GM10266 (cell line): ENCODE measurements around the gene CD82.

Experiments
- DNase-seq: peaks from one replicate; pipeline ENCODE4 v3.0.0; 2012; ENCODE audit errors: extremely low spot score
- CTCF ChIP-seq: IDR thresholded peaks from 2 replicates; pipeline ENCODE4 v1.5.1; 2012; ENCODE audit warnings: mild to moderate bottlenecking, low read depth; ENCODE audit not compliant: control insufficient read depth, insufficient read depth; ENCODE audit errors: missing control alignments

The CD82 gene

DNA sequence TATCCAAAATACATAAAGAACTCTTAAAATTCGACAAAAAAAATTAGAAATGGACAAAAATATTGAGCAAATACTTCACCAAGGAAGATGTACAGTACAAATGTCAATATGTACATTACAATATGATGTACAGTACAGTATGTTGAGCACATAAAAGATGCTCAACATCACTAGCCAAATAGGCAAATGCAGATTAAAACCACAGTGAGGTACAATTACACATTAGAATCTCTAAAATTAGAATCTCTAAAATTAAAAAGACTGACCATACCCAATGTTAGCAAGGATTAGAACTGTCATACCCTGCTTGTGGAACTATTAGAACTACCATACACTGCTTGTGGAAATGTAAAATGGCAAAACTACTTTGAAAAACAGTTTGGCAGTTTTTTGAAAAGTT lies 82.6 kb downstream of the CD82 start:
- TF ChIP-seq CTCF = no peak
- DNase-seq = no peak

DNA sequence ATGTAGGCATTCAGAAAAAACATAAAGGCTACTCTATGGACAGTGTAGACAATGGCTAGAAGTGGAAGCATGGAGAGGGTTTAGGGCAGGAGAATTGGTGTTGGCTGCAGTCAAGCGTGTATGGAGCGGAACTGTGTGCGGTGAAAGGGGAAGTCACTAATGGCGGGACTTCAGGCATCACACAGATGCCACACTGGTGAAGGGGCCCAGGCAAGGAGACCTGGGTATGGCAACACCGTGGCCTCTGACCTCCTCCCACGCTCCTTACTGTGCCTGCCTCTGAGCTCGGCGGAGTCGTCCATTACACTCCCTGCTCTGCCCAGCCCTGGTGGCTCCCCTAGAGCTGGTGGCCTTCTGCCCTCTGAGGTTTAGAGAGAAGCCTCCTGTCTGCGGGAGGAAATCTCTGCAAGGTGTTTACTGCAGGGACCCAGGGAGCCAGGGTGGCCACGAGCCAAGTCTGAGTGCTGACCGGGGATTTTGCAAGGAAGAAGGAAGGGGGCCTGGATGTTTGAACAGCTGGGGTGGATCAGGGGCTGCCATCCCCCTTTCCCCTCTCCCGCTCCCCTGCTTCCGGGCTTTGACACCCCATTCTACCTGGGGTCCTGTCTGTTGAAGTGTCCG lies 86.2 kb downstream of the CD82 start:
- no peak for TF ChIP-seq CTCF

GRCh38 chr11:44652901-44653644 lies 87.6 kb downstream of the CD82 start:
- no peak for TF ChIP-seq CTCF
- no peak for DNase-seq

More for the DNA sequence above, 86.2 kb downstream of the CD82 start:
- DNase-seq = no peak

DNA sequence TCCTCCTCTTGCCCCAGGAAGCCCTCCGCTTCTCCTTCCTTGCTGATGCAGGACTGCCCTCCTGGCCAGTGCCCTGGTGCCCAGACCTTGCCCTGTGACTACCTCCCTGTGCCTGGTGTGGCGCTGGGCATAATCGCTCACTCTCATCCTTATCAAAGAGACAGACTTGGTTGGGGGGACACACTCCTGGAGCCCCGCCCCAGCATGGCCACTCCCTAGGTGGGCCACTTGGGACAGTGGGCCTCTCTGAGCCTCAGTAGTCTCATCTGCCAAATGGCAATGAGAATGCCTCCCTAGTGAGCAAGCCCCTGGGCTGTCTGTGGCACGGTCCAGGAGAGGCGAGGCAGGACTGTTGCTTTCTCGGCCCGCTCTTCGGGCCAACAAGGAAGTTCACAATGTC lies 88.6 kb downstream of the CD82 start:
- DNase-seq = no peak
- TF ChIP-seq CTCF = no peak

DNA sequence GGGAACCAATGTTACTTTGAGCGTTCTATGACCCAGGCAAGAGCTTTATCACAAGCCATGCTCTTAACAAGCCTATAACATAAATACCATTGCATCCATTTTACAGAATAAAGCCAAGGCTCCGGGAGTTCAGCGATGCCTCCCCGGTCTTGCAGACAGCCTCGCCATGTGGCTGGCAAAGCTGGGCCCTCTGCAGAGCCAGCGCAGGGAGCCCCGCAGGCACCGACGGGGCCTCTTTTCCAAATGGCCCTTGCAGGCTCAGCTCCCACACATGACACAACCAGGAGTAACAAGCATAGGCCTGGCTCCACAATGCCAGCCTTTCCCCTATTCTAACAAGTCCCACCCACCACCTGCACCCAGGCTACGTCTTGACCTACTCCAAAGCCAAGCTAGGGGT lies 89.1 kb downstream of the CD82 start:
- no peak for TF ChIP-seq CTCF
- no peak for DNase-seq

DNA sequence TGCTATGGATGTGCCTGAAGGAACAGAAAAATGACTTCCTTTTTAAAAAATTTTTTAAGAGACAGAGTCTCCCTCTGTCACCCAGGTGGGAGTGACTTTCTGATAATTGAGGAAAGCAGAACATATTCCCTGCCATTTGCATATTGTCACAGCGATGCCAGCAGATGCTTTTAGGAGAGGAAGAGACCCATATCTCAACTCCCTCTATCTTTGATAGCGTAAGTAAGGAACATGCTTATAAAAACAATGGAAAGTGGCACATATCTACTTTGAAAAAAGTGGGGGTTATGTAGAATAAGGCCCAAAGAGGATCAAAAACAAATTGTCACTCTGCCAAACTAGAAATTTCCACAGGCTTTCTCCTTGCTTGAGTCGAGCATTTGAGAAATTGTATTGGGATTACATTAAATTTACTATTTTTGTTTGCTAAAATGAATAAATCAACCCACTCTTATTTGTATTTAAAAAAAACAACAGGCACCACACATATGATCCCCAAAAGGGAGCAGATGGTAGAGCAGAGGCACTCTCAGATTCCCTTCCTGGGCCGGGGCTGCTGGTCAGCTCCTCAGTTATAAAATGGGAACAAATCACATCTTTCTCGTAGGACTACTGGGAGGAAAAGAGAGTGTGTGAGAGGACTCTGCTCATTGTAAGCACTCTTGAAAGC lies 92.5 kb downstream of the CD82 start:
- no peak for DNase-seq
- no peak for TF ChIP-seq CTCF

- no peak for DNase-seq
- peak; percentile 37 for TF ChIP-seq CTCF
Observed at GRCh38 chr11:44658506-44658850, 93.0 kb downstream of the CD82 start.
